HK-2 (cell line): ENCODE results near the gene CDK5RAP1.
"Not testable (repeated sequence)": the region's sequence is repeated elsewhere in the genome, so short reads cannot be mapped to it uniquely, and the experiment has no call there.

Experiments
- DNase-seq: peaks from one replicate; pipeline ENCODE4 v3.0.0-alpha.2; 2018; ENCODE audit not compliant: unreplicated experiment

CDK5RAP1 gene, protein sequence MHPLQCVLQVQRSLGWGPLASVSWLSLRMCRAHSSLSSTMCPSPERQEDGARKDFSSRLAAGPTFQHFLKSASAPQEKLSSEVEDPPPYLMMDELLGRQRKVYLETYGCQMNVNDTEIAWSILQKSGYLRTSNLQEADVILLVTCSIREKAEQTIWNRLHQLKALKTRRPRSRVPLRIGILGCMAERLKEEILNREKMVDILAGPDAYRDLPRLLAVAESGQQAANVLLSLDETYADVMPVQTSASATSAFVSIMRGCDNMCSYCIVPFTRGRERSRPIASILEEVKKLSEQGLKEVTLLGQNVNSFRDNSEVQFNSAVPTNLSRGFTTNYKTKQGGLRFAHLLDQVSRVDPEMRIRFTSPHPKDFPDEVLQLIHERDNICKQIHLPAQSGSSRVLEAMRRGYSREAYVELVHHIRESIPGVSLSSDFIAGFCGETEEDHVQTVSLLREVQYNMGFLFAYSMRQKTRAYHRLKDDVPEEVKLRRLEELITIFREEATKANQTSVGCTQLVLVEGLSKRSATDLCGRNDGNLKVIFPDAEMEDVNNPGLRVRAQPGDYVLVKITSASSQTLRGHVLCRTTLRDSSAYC

DNA sequence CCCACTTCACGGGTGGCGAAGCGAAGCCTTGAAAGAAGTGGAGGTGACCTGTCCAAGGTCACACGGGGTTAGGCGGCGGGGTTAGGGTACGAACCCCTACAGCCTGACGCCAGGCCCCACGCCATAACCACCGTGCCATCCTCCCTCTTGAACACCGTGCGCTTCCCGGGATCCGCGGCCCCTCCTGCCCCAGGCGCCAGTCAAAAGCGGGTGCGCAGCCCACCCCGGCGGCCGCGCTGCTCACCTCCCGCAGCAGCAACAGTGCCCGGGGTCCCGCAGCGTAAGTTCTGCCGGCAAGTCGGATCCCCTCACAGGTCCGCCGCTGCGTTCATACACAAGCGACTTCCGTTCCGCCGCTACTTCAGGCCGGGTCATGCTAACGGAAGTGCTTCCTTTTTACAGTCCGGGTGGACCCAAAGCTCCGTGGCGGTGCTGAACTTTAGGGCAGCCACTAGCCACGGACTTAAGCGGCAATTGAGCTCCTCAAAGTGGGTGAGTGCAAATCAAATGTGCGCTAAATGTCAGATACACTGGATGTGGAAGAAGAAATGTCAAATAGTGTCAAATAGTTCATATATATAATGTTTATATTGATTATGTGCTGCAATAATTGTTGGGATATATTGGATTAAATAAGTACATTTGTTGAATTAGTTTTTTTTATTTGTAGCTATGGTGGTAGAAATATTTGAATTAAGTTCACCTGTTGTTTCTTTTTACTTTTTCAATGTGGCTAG, at the start of gene CDK5RAP1:
Gene CDK5RAP1 (minus strand): TSS at position 336 of the 737 bp plus-strand sequence. CDS start 4,455 bp downstream, outside the sequence.
- DNase-seq: peak; percentile 86

GRCh38 chr20:33450867-33451266, 49.5 kb upstream of the CDK5RAP1 start:
- no peak for DNase-seq

DNA sequence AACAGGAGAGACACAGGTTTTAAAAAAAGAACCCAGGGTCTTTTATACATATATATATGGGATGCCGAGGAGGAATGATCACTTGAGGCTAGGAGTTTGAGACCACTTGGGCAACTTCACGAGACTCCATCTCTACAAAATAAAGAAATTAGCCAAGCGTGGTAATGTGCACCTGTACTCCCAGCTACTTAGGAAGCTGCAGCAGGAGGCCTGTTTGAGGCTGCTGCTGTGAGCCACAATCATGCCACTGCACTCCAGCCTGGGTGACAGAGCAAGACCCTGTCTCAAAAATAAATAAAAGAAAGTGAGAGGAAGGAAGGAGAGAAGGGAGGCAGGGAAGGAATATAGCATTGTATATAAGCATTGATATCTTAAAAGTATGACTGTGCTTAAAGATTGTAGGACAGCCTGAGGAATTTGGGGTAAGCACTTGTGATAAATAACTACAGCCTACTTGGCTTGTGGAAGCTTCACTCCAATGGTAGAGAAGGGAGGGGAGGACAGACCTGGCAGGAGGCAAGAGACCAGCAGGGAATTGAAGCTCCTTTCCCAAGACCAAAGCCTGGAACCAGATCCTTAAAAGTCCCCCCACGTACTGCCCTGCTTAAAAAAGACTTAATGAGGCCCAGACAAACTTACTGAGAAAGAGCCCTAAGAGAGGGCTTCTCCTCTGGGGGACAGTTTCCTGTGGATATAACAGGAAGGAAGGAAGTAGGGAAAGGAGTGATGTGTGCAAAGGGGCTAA, 44.7 kb upstream of the CDK5RAP1 start:
- no peak for DNase-seq

DNA sequence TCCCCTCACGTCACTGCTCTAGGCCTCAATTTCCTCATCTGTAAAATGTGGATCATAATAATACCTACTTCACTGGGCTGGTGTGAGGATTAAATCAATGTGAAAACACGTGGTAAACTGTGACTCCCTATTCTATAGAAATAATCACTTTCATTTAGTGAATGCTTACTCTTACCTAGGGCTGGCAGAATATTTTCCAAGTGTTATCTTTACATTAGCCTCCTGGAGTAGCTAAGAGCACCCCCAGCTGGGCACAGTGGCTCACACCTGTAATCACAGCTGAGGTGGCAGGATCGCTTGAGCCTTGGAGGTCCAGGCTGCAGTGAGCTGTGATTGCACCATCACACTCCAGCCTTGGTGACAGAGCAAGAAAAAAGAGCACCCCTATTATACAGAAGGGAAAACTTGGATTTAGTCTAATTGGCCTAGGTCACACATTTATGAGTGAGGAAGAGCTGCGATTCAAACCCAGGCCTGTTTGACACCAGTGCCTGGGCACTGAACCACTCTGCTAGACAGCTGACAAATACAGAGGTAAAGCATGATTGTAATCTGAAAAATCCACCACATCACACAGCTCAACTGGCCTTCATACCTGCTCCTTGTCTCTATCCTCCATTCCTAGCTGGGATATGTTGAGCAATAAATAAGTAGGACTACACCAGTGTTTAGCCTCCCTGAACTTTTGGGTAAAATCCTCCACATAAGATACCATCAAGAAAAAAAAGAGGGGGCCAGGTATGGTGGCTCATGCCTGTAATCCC, 43.7 kb upstream of the CDK5RAP1 start:
- DNase-seq: peak; percentile 46

DNA sequence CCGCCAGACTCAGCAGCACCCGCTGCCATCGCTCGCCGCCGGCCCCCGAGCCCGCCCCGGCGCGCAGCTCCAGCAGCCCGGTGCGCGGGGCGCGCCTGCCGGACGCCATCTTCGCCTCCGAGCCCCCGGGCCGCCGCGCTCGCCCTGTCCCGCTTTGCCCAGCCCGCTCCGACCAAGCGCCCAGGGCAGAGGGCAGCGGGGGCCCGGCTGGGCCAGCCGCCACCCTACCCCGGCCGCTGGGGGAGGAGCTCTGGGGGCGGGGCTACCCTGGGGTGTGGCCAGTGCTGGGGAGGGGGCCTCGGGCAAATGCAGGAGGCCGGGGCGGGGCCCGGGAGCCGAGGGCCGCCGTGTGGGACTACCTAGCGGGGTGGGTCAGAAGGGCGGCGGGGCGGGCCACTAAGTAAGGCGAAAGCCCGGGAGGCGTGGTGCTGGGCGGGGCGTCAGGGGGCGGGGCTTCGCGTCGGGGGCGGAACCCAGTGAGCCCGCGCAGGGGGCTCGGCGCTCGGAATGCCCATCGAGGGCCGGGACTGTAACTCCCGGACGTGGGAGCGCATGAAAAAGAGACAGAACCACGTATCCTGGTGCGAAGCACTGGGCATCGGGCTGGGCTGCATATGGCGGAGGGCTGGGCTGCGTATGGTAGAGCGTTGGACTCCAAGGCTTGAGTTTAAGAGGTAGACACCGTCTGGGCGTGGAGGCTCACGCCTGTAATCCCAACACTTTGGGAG, 42.4 kb upstream of the CDK5RAP1 start, which contains the start of gene SNTA1:
Gene SNTA1 (minus strand): TSS at position 252 of the 728 bp plus-strand sequence. CDS start 143 bp downstream, at position 109.
- DNase-seq: peak; percentile 97

GRCh38 chr20:33443006-33443511, 41.7 kb upstream of the CDK5RAP1 start:
- DNase-seq: no peak

DNA sequence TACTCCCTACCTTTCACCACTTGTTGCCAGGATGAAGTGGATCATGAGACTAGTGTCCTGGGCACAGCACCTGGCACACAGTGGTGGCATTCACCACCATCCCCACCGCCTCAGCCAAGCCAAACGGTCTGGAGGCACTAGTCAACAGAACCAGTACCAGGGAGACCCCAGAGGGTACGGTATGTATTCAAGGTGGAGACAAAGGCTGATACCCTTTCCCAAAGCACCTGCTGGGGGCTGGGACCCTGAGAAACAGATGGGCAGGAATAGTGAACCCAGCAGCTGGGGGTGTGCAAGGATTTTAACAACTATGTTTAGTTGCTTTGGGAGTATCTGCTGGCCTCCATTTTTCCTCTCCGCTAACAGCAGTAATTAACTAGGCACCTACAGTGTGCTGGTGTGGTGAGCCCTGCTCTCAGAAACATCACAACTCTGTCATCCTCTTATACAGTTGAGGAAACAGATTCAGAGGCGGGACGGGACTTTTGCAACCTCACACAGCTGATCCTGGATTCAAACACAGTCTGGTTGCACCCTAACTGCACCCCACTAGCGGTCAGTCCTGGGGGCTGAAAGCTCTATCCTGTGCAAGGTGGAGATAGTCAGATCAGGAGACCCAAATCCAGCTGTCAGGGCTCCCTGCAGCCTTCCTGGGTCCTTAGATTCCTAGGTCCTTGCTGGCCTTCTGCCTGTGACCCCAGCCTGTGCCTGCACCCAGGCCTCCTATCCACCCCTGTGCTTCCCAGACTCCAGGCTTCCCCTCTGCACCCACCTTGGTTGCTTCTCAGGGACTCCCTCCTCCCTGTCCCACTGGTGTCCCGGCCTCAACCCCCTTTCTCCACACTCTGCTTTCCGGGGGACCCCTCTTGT, 41.1 kb upstream of the CDK5RAP1 start:
- peak; percentile 20 for DNase-seq

DNA sequence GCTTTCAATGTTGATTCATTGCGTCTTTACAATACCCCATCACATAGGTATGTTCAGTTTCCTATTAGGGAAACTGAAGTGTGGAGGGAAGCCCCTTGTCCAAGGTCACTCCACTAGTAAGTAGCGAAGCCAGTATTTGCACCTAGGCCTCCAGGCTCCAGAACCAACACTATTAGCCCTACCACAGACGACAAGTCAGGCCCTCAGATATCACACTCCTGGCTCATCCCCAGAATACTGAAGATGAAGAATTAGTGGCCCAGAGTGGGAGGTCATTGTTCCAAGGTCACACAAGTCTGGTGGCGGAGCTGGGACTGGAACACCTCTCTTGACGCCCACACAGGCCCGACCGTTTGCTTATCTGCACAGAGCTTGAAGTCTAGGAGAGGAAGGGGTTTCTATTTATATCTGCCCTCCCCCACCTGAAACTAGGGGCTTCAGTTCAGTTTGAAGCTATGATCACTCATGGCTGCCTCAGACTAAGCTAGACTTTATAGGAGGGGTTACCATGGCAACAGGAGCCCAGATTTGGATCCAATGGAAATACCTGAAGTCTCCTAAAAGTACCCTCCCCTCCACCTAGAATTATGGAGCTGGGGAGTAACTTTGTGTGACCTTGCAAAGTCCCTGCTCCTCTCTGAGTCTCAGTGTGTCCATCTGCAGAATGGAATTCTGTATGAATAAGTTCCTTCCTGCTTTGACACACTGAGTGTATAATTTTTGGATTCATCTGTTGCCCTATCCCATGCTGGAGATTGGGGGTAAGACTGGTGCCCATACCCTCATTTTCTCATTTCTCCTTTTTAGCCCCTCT, 40.0 kb upstream of the CDK5RAP1 start:
- DNase-seq: no peak

DNA sequence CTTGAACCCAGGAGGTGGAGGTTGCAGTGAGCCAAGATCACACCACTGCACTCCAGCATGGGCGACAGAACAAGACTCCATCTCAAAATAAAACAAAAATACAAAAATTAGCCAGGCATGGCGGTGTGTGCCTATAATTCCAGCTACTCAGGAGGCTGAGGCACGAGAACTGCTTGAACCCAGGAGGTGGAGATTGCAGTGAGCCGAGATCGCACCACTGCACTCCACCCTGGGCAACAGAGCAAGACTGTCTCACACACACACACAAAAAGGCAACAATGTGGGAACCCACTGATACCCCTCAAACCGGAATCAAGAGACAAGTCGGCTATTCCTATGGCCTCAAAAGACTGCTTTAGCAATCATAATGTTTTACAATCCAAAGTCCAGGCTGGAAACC, 39.2 kb upstream of the CDK5RAP1 start:
- DNase-seq: not testable (repeated sequence)

GRCh38 chr20:33438481-33438880, 37.2 kb upstream of the CDK5RAP1 start:
- no peak for DNase-seq

- DNase-seq: peak; percentile 27
Observed at GRCh38 chr20:33437141-33437911, 36.0 kb upstream of the CDK5RAP1 start.

- no peak for DNase-seq
Observed at GRCh38 chr20:33434434-33434833, 33.1 kb upstream of the CDK5RAP1 start.

GRCh38 chr20:33433465-33434234, 32.3 kb upstream of the CDK5RAP1 start:
- DNase-seq: peak; percentile 74

DNA sequence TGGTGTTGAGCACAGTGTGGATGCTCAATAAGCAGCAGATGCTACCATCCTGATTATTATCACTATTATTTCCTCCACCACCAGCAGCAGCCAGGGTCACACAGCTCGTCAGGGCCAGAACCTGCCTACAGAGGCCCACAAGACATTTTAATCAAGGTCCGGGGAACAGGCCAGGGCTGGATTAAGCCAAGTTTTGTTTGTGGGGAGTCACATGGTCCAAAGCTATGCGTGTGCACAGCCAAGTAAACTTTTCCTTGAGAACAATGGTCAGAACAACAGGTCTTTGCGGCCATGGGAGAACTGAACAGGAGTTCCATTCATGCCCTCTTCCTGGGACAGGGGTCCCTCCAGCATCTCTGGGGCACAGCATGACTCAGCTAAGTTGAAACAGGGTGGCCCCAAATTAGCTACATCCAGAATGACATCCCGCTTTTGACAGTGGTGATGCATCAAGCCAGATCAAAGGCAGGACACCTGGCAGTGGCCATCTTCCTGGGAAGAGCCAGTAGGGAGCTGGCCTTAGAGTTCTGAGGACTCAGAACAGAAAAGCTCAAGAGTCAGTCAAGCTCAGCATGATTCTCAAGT, 30.6 kb upstream of the CDK5RAP1 start:
- DNase-seq: no peak

DNA sequence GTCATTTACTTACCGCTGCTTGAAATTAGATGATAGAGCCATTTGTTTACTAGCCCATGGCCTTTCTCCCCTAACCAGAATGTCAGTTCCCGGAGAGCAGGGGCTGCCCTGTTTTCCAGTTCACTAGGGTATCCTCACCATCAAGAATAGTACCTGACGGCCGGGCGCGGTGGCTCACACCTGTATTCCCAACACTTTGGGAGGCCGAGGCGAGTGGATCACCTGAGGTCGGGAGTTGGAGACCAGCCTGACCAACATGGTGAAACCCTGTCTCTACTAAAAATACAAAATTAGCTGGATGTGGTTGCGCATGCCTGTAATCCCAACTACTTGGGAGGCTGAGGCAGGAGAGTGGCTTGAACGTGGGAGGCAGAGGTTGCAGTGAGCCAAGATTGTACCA, 22.6 kb upstream of the CDK5RAP1 start:
- DNase-seq: not testable (repeated sequence)

DNA sequence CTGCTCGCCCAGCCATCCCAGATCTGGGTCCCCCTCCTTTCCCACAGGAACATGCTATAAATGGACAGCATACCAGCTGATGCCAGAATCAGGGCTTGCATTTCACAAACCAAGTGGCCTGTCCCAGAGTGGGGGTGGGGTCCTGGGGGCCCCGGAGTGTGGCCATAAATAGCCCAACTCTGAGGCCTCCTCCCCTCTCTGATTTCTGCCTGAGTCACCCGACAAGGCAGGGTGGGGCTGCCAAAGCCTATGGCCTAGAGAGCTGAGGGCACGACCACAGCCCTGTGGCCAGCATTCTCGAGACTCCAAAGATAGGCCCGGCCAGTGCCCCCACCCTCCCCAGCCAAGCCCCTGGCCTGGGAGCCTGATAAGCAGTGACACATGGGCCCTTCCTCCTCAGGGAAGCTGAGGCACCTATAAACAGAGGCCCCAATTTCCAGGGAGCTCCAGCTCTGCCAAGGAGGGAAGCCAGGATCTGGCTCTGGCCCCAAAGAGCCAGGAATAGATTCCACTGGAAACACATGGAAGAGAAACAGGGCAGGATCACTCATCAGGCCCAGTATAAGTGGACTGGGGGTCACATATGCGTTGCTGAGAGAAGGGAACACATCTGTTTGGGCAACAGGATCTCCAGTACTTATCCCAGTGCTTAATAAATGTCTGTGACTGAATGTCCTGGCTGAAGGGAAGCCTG, 22.0 kb upstream of the CDK5RAP1 start:
- DNase-seq: peak; percentile 75
